PC-3 (cell line): ENCODE results near the gene ATP5IF1.

Source experiments
- EZH2 ChIP-seq: fragments of 300-600 bp; sonication (generic); IDR thresholded peaks from one replicate; pipeline ENCODE4 v1.6.1; 2017; ENCODE audit warnings: antibody characterized with exemption, mild to moderate bottlenecking, low read length; ENCODE audit not compliant: unreplicated experiment
- EZH2phosphoT487 ChIP-seq: fragments of 300-600 bp; sonication (generic); IDR thresholded peaks from 2 replicates; pipeline ENCODE4 v1.6.1; 2018; ENCODE audit warnings: mild to moderate bottlenecking, antibody characterized with exemption, low read length, borderline replicate concordance
- TF ChIP-seq, protein P1 (sequence below): fragments of 300-600 bp; sonication (generic); conservative IDR thresholded peaks from 2 replicates; pipeline ENCODE4 v1.5.1; 2017; ENCODE audit warnings: antibody characterized with exemption, low read depth, mild to moderate bottlenecking, low read length

GRCh38 chr1:28273216-28273860, 37.4 kb downstream of the ATP5IF1 start:
- TF ChIP-seq, protein P1, sequence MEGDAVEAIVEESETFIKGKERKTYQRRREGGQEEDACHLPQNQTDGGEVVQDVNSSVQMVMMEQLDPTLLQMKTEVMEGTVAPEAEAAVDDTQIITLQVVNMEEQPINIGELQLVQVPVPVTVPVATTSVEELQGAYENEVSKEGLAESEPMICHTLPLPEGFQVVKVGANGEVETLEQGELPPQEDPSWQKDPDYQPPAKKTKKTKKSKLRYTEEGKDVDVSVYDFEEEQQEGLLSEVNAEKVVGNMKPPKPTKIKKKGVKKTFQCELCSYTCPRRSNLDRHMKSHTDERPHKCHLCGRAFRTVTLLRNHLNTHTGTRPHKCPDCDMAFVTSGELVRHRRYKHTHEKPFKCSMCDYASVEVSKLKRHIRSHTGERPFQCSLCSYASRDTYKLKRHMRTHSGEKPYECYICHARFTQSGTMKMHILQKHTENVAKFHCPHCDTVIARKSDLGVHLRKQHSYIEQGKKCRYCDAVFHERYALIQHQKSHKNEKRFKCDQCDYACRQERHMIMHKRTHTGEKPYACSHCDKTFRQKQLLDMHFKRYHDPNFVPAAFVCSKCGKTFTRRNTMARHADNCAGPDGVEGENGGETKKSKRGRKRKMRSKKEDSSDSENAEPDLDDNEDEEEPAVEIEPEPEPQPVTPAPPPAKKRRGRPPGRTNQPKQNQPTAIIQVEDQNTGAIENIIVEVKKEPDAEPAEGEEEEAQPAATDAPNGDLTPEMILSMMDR: no peak
- TF ChIP-seq EZH2 (no peak), EZH2phosphoT487 (no peak)
